OCI-LY3 (cell line): ENCODE measurements around the gene SMC1A.
A peak's percentile ranks its signal among the peaks of the same experiment; 100 is the strongest.

Source experiments
- H2AFZ ChIP-seq: fragments of 200-600, 300-600 bp; shearing (Covaris generic); 2 replicates; pipeline ENCODE4 v1.6.0; 2014; ENCODE audit warnings: antibody characterized with exemption, low read depth, low read length
- H3K27ac ChIP-seq: fragments of 200-600, 300-600 bp; sonication (generic); 2 replicates; pipeline ENCODE4 v1.5.1; 2014; ENCODE audit warnings: mild to moderate bottlenecking, low read length, moderate library complexity, mixed read lengths
- H3K27me3 ChIP-seq: fragments of 200-600, 300-600 bp; sonication (generic); 2 replicates; pipeline ENCODE4 v1.6.1; 2014; ENCODE audit warnings: low read depth, low read length, mixed read lengths
- H3K36me3 ChIP-seq: fragments of 200-600, 300-600 bp; sonication (generic); replicated peaks from 2 replicates; pipeline ENCODE3; 2014; ENCODE audit warnings: low read depth, low read length, mixed read lengths
- H3K4me1 ChIP-seq: fragments of 300-600, 200-600 bp; sonication (generic); 2 replicates; pipeline ENCODE4 v1.6.1; 2014; ENCODE audit warnings: low read length, mixed read lengths
- H3K4me2 ChIP-seq: fragments of 200-600, 300-600 bp; sonication (generic); 2 replicates; pipeline ENCODE4 v1.6.1; 2014; ENCODE audit warnings: low read length, mixed read lengths
- H3K4me3 ChIP-seq: fragments of 300-600, 200-600 bp; sonication (generic); 2 replicates; pipeline ENCODE4 v1.5.1; 2014; ENCODE audit warnings: antibody characterized with exemption, mild to moderate bottlenecking, low read length, moderate library complexity
- H3K79me2 ChIP-seq: fragments of 300-600, 200-600 bp; shearing (Covaris generic); 2 replicates; pipeline ENCODE4 v1.6.1; 2014; ENCODE audit warnings: mild to moderate bottlenecking, low read length, mixed read lengths
- H3K9ac ChIP-seq: fragments of 300-600, 200-600 bp; shearing (Covaris generic); 2 replicates; pipeline ENCODE4 v1.6.0; 2014; ENCODE audit warnings: mild to moderate bottlenecking, low read length, moderate library complexity
- H3K9me3 ChIP-seq: fragments of 200-600, 300-600 bp; shearing (Covaris generic); 2 replicates; pipeline ENCODE4 v1.6.1; 2014; ENCODE audit warnings: low read length, mixed read lengths; ENCODE audit not compliant: insufficient read depth
- H4K20me1 ChIP-seq: fragments of 200-600, 300-600 bp; sonication (generic); 2 replicates; pipeline ENCODE4 v1.6.1; 2016; ENCODE audit warnings: low read length, mixed read lengths; ENCODE audit not compliant: insufficient read depth
- CTCF ChIP-seq: fragments of 200-600, 300-600 bp; sonication (generic); IDR thresholded peaks from 2 replicates; pipeline ENCODE4 v1.5.1; 2014; ENCODE audit warnings: antibody characterized with exemption, low read length, low read depth
- EZH2phosphoT487 ChIP-seq: fragments of 200-600 bp; shearing (Covaris generic); IDR thresholded peaks from 2 replicates; pipeline ENCODE4 v1.6.1; 2018; ENCODE audit warnings: antibody characterized with exemption, mixed run types, low read depth

Gene SMC1A

GRCh38 chrX:53440101-53440500, 17.6 kb upstream of the SMC1A start:
- Histone ChIP-seq H3K27ac (no peak overlapping the region), H3K36me3 (no peaks in the 10 kb centered on the region), H3K4me2 (no peak overlapping the region), H3K4me1 (peaks cover 21% of the 10 kb centered on the region), H3K4me3 (no peak overlapping the region), H3K79me2 (no peaks in the 10 kb centered on the region), H4K20me1 (no peaks in the 10 kb centered on the region), H3K9me3 (no peaks in the 10 kb centered on the region), H3K9ac (no peak overlapping the region), H3K27me3 (no peaks in the 10 kb centered on the region), H2AFZ (no peak overlapping the region)
- TF ChIP-seq CTCF (no peak), EZH2phosphoT487 (no peak)

GRCh38 chrX:53438832-53439230, 16.4 kb upstream of the SMC1A start:
- H3K36me3 ChIP-seq = no peaks in the 10 kb centered on the region
- H3K4me2 ChIP-seq = no peak overlapping the region
- H3K27ac ChIP-seq = no peak overlapping the region
- H3K79me2 ChIP-seq = peaks cover 3% of the 10 kb centered on the region
- TF ChIP-seq EZH2phosphoT487 (no peak), CTCF (no peak)
- no peaks in the 10 kb centered on the region for H3K9me3 ChIP-seq
- H4K20me1 ChIP-seq = no peaks in the 10 kb centered on the region
- H3K4me3 ChIP-seq = no peak overlapping the region
- H3K9ac ChIP-seq = no peak overlapping the region
- no peaks in the 10 kb centered on the region for H3K27me3 ChIP-seq
- H2AFZ ChIP-seq = no peak overlapping the region
- peaks cover 27% of the 10 kb centered on the region for H3K4me1 ChIP-seq

GRCh38 chrX:53438174-53438831, 15.8 kb upstream of the SMC1A start:
- H3K4me1 ChIP-seq = peaks cover 30% of the 10 kb centered on the region
- no peak overlapping the region for H3K4me2 ChIP-seq
- H4K20me1 ChIP-seq = no peaks in the 10 kb centered on the region
- TF ChIP-seq CTCF (no peak), EZH2phosphoT487 (no peak)
- no peak overlapping the region for H2AFZ ChIP-seq
- H3K27ac ChIP-seq = no peak overlapping the region
- peaks cover 9% of the 10 kb centered on the region for H3K79me2 ChIP-seq
- no peak overlapping the region for H3K4me3 ChIP-seq
- no peaks in the 10 kb centered on the region for H3K36me3 ChIP-seq
- no peaks in the 10 kb centered on the region for H3K27me3 ChIP-seq
- H3K9ac ChIP-seq = no peak overlapping the region
- H3K9me3 ChIP-seq = no peaks in the 10 kb centered on the region

GRCh38 chrX:53437206-53437605, 14.8 kb upstream of the SMC1A start:
- no peak overlapping the region for H2AFZ ChIP-seq
- peaks cover 30% of the 10 kb centered on the region for H3K4me1 ChIP-seq
- peaks cover 1% of the 10 kb centered on the region for H3K36me3 ChIP-seq
- no peak overlapping the region for H3K27ac ChIP-seq
- no peak overlapping the region for H3K9ac ChIP-seq
- peaks cover 11% of the 10 kb centered on the region for H3K79me2 ChIP-seq
- H3K4me2 ChIP-seq = peak overlapping the region; percentile 41
- no peak overlapping the region; the same call in 1 of the 2 replicates for H3K4me3 ChIP-seq
- H3K9me3 ChIP-seq = no peaks in the 10 kb centered on the region
- no peaks in the 10 kb centered on the region for H4K20me1 ChIP-seq
- TF ChIP-seq EZH2phosphoT487 (no peak), CTCF (no peak)
- no peaks in the 10 kb centered on the region for H3K27me3 ChIP-seq
